H1 (cell line): ENCODE measurements around the gene EPYC. TPM values are rescaled to one million over a fixed set of nuclear protein-coding genes. Genes with fewer than 3 reads are reported as not detected.

Source experiments
- CTCF ChIA-PET: fragments of 300-600 bp; sonication (Branson Sonifier 250); formaldehyde crosslinking; loops from one replicate; lab custom pipeline; 2021; ENCODE audit not compliant: partially characterized antibody; lab: Charles Lee
- POLR2A ChIA-PET: fragments of 300-600 bp; sonication (Branson Sonifier 250); formaldehyde crosslinking; loops from one replicate; lab custom pipeline; 2021; ENCODE audit warnings: inconsistent platforms; ENCODE audit not compliant: partially characterized antibody; lab: Charles Lee
- DNase-seq, 2 experiments: peaks; one replicate each; pipeline versions ENCODE4 v3.0.0 to v3.0.0-alpha.2; 2010 to 2022; ENCODE audit warnings: low spot score in 2 of 2, low read depth in 1 of 2, mixed read lengths in 1 of 2
- FAIRE-seq: peaks from 2 replicates; lab custom pipeline; 2011; peaks lifted over from hg19 to GRCh38; lab: Jason Lieb, UNC
- H2AFZ ChIP-seq: 2 replicates; pipeline ENCODE4 v1.8.1; 2012; ENCODE audit warnings: low read length, inconsistent platforms
- H2AK5ac ChIP-seq: 2 replicates; pipeline ENCODE4 v1.6.1; 2013; ENCODE audit warnings: low read depth, low read length
- H2BK120ac ChIP-seq: replicated peaks from 2 replicates; pipeline ENCODE3; 2013; ENCODE audit warnings: low read depth, low read length, inconsistent platforms
- H2BK12ac ChIP-seq: 2 replicates; pipeline ENCODE4 v1.6.1; 2013; ENCODE audit warnings: low read depth, low read length
- H2BK15ac ChIP-seq: 2 replicates; pipeline ENCODE4 v1.6.1; 2013; ENCODE audit warnings: low read length
- H2BK20ac ChIP-seq: 2 replicates; pipeline ENCODE4 v1.6.1; 2013; ENCODE audit warnings: low read length
- H2BK5ac ChIP-seq: 2 replicates; pipeline ENCODE4 v1.6.1; 2013; ENCODE audit warnings: low read depth, low read length
- H3K14ac ChIP-seq: 2 replicates; pipeline ENCODE4 v1.6.1; 2013; ENCODE audit warnings: inconsistent platforms; ENCODE audit not compliant: insufficient read length
- H3K18ac ChIP-seq: 2 replicates; pipeline ENCODE4 v1.6.1; 2013; ENCODE audit warnings: low read length; ENCODE audit errors: extremely low read depth
- H3K23ac ChIP-seq: 2 replicates; pipeline ENCODE4 v1.6.1; 2013; ENCODE audit warnings: inconsistent platforms; ENCODE audit not compliant: insufficient read length
- H3K23me2 ChIP-seq: 2 replicates; pipeline ENCODE4 v1.6.1; 2013; ENCODE audit warnings: low read depth, low read length
- H3K27ac ChIP-seq: 2 replicates; pipeline ENCODE4 v1.6.1; 2011; ENCODE audit warnings: low read depth, low read length, inconsistent platforms
- H3K27me3 ChIP-seq, 4 experiments: replicated peaks in 1 of 4; 1 replicate in 1 of 4; 2 replicates in 3 of 4; pipeline versions ENCODE4 v1.6.1 to v1.8.1; 2011 to 2013; ENCODE audit warnings: low read length in 3 of 4, mild to moderate bottlenecking in 3 of 4, inconsistent platforms in 2 of 4, mixed read lengths in 2 of 4, moderate library complexity in 1 of 4; ENCODE audit not compliant: control insufficient read depth in 3 of 4, insufficient read depth in 3 of 4; ENCODE audit errors: extremely low read depth in 1 of 4
- H3K36me3 ChIP-seq, 4 experiments: 2 replicates each; pipeline versions ENCODE4 v1.6.1 to v1.8.1; 2011 to 2013; ENCODE audit warnings: mild to moderate bottlenecking in 4 of 4, low read length in 3 of 4, moderate library complexity in 2 of 4, control low read depth in 1 of 4, inconsistent platforms in 1 of 4; ENCODE audit not compliant: insufficient read depth in 4 of 4, control insufficient read depth in 2 of 4
- H3K4ac ChIP-seq: replicated peaks from 2 replicates; pipeline ENCODE3; 2013; ENCODE audit warnings: low read length, low read depth, mixed read lengths, inconsistent platforms; ENCODE audit not compliant: insufficient read length
- H3K4me1 ChIP-seq, 4 experiments: replicated peaks in 1 of 4; 1 replicate in 1 of 4; 2 replicates in 3 of 4; pipeline versions ENCODE4 v1.6.1 to v1.8.1; 2011 to 2013; ENCODE audit warnings: low read length in 3 of 4, inconsistent platforms in 2 of 4, mixed read lengths in 1 of 4; ENCODE audit not compliant: insufficient read depth in 4 of 4, control insufficient read depth in 3 of 4
- H3K4me2 ChIP-seq, 2 experiments: 2 replicates each; pipeline versions ENCODE4 v1.6.1 to v1.8.1; 2011 to 2013; ENCODE audit warnings: low read depth in 2 of 2, low read length in 2 of 2, control low read depth in 1 of 2, inconsistent platforms in 1 of 2, mild to moderate bottlenecking in 1 of 2; ENCODE audit not compliant: insufficient read depth in 1 of 2
- H3K4me3 ChIP-seq, 4 experiments: fragments of 200-600, 300-600 bp in 1 of 4; sonication (generic), shearing (Covaris generic), sonication (Bioruptor Twin) in 1 of 4; 2 replicates each; pipeline versions ENCODE4 v1.5.1 to v1.8.1; 2011 to 2016; ENCODE audit warnings: low read length in 4 of 4, low read depth in 3 of 4, control low read depth in 2 of 4, inconsistent platforms in 2 of 4, mild to moderate bottlenecking in 2 of 4, mixed read lengths in 1 of 4, moderate library complexity in 1 of 4; ENCODE audit not compliant: insufficient read depth in 2 of 4; ENCODE audit errors: extremely low read depth in 1 of 4
- H3K56ac ChIP-seq: replicated peaks from 2 replicates; pipeline ENCODE3; 2013; ENCODE audit warnings: low read depth, mild to moderate bottlenecking, mixed read lengths, low read length, inconsistent platforms; ENCODE audit not compliant: insufficient read length
- H3K79me1 ChIP-seq: 2 replicates; pipeline ENCODE4 v1.6.1; 2013; ENCODE audit warnings: low read depth, low read length, control low read depth
- H3K79me2 ChIP-seq, 2 experiments: 2 replicates each; pipeline versions ENCODE4 v1.6.1 to v1.8.1; 2012 to 2013; ENCODE audit warnings: low read length in 2 of 2, mild to moderate bottlenecking in 2 of 2, inconsistent platforms in 1 of 2; ENCODE audit not compliant: insufficient read depth in 2 of 2, control insufficient read depth in 1 of 2
- H3K9ac ChIP-seq, 4 experiments: replicated peaks in 1 of 4; 1 replicate in 1 of 4; 2 replicates in 3 of 4; pipeline versions ENCODE4 v1.6.1 to v1.8.1; 2011 to 2013; ENCODE audit warnings: low read depth in 3 of 4, low read length in 3 of 4, control low read depth in 2 of 4, mild to moderate bottlenecking in 2 of 4, moderate library complexity in 2 of 4, inconsistent platforms in 1 of 4; ENCODE audit errors: extremely low read depth in 1 of 4
- H3K9me3 ChIP-seq, 2 experiments: 2 replicates each; pipeline versions ENCODE4 v1.6.1 to v1.8.1; 2012 to 2013; ENCODE audit warnings: mild to moderate bottlenecking in 2 of 2, moderate library complexity in 2 of 2, control low read depth in 1 of 2, inconsistent platforms in 1 of 2, low read depth in 1 of 2, low read length in 1 of 2, mixed read lengths in 1 of 2; ENCODE audit not compliant: insufficient read depth in 2 of 2
- H4K20me1 ChIP-seq, 2 experiments: replicated peaks in 1 of 2; 2 replicates each; pipeline versions ENCODE3 to v1.8.1; 2011 to 2013; ENCODE audit warnings: inconsistent platforms in 2 of 2, low read length in 2 of 2, mild to moderate bottlenecking in 1 of 2; ENCODE audit not compliant: insufficient read depth in 2 of 2, control insufficient read depth in 1 of 2
- H4K5ac ChIP-seq: 2 replicates; pipeline ENCODE4 v1.6.1; 2013; ENCODE audit warnings: low read length, low read depth, mixed read lengths, inconsistent platforms; ENCODE audit not compliant: insufficient read length
- H4K8ac ChIP-seq: 2 replicates; pipeline ENCODE4 v1.8.0; 2013; ENCODE audit warnings: mild to moderate bottlenecking, moderate library complexity, low read length, inconsistent platforms; ENCODE audit not compliant: insufficient read depth; ENCODE audit errors: extremely low read depth
- H4K91ac ChIP-seq: replicated peaks from 2 replicates; pipeline ENCODE3; 2013; ENCODE audit warnings: low read length, mixed read lengths, inconsistent platforms; ENCODE audit not compliant: insufficient read length
- polyA plus RNA-seq, 7 experiments: library from polyadenylated mRNA; depleted of rRNA in 3 of 7; stranded (reverse) in 5 of 7; unstranded in 2 of 7; fragments of >200 nt in 5 of 7; fragments of 200-250 nt in 2 of 7; gene quantifications; 1 replicate in 5 of 7; 2 replicates in 1 of 7; 4 replicates in 1 of 7; pipeline versions ENCODE4 v1.2.1 to v1.2.3, GENCODE V29; 2011 to 2013; ENCODE audit warnings: missing spikeins in 2 of 7, mixed read lengths in 2 of 7
- total RNA-seq: library from RNA; stranded (reverse); fragmentation: NEBNext Ultra II Directional; extraction: Animal tissue kit (Norgen Biotek cat#: 25700); gene quantifications from 2 replicates; pipeline ENCODE4 v1.2.1, GENCODE V29; 2021
- TF ChIP-seq, protein P1 (sequence below): IDR thresholded peaks from 2 replicates; pipeline ENCODE4 v1.6.1; 2012; ENCODE audit warnings: inconsistent platforms

Gene EPYC
- total and polyA plus RNA-seq, 2 of the 8 experiments (the other 6 are each of a cell fraction or from before 2014, with no cell fraction given), result not detected

DNA sequence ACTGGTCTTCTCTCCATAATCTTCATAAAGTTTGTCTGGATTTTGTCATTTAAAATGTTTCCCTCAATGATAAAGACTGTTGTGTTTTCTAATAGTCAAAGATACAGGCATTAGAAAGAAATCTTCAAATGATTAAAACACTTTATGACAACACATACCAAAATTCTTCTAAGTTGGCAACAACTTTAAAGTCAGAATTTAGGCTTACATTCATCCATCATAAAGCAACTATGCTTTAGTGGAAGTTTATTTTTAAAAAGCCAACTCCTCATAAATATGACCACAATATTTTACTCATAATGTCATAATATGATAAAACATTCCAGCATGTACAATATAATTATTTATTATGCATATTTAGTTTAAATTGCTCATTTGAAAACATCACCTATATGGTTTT, 32.5 kb downstream of the EPYC start:
- no peaks in the 10 kb centered on the region for H3K23me2 ChIP-seq
- TF ChIP-seq, protein P1, sequence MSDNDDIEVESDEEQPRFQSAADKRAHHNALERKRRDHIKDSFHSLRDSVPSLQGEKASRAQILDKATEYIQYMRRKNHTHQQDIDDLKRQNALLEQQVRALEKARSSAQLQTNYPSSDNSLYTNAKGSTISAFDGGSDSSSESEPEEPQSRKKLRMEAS, result no peak
- TF ChIP-seq, all 59 proteins: peak for 0
- ChIA-PET POLR2A (no interaction called here), CTCF (no interaction called here)
- H3K9me3 ChIP-seq, result no peaks in the 10 kb centered on the region
- no peak overlapping the region for H3K4me2 ChIP-seq
- H3K9ac ChIP-seq, result no peak overlapping the region
- no peak overlapping the region for H4K91ac ChIP-seq
- no peak overlapping the region for H3K14ac ChIP-seq
- no peak overlapping the region for H2BK12ac ChIP-seq
- H3K36me3 ChIP-seq, result no peaks in the 10 kb centered on the region
- no peak overlapping the region for H3K18ac ChIP-seq
- H3K79me1 ChIP-seq, result no peaks in the 10 kb centered on the region
- no peak for DNase-seq
- no peaks in the 10 kb centered on the region for H4K20me1 ChIP-seq
- H2BK120ac ChIP-seq, result no peak overlapping the region
- no peak overlapping the region for H3K23ac ChIP-seq
- H2AFZ ChIP-seq, result no peak overlapping the region
- no peaks in the 10 kb centered on the region for H3K27me3 ChIP-seq
- H3K27ac ChIP-seq, result no peak overlapping the region
- H3K56ac ChIP-seq, result no peak overlapping the region
- H3K4me3 ChIP-seq, result no peak overlapping the region
- H2BK20ac ChIP-seq, result no peak overlapping the region
- no peak overlapping the region for H2AK5ac ChIP-seq
- no peak overlapping the region for H3K4ac ChIP-seq
- H4K5ac ChIP-seq, result no peak overlapping the region
- H3K4me1 ChIP-seq, result no peaks in the 10 kb centered on the region
- H2BK15ac ChIP-seq, result no peak overlapping the region
- H2BK5ac ChIP-seq, result no peak overlapping the region
- FAIRE-seq, result no peak
- H3K79me2 ChIP-seq, result no peaks in the 10 kb centered on the region
- H4K8ac ChIP-seq, result no peak overlapping the region
